ENCODE data around the gene MCM6. TPM values are rescaled to one million over a fixed set of nuclear protein-coding genes. Genes with fewer than 3 reads are reported as not detected.
"Not testable (repeated sequence)": the region's sequence is repeated elsewhere in the genome, so short reads cannot be mapped to it uniquely, and the experiment has no call there.

MCM6 gene
- total RNA-seq, 6 experiments from 2014 or later: 22.5 to 36.0 (median 33.2) TPM

DNA sequence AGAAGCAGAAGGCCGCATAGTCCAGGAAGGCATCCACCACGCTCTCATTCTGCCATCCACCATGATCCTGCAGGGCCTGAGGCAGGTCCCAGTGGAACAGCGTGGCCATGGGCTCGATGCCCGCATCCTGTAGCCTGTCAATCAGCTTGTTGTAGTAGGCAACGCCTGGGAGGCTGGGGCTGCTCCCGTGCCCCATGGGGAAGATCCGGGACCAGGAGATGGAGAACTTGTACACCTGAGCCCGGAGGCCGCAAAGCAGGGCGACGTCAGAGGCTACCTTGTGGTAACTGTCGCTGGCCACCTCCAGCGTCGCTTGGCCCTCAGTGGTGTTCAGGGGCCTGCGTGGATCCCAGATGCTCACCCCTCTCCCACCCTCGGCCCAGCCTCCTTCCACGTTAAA lies 58.8 kb downstream of the MCM6 start:
- Mint-ChIP-seq H3K36me3 (ENCODE audit: low read depth) (0 out of 2 replicates have a peak, but pooled peaks cover 3% of the 10 kb centered on the region), H3K4me3 (no peak overlapping the region)

DNA sequence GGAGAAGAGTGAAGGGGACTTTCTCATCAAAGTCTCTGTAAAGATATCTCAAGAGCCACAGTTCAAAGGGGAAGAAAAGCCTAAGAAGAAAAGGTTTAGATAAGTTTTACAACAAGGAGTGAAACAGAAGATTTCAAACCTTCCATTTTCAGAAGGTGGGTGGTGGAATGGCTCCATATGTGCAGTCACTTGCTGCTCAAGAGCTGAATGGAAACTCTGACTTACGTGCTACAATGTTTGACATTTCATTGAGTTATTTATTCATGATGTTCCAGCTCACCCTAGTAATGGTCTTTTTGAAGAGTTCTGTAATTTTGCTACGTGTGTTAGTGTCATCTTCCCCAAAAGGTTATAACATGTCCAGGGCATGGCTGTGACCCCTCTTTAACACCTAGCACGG lies 61.0 kb downstream of the MCM6 start:
- H3K36me3 Mint-ChIP-seq (ENCODE audit: low read depth): 0 out of 2 replicates have a peak, but pooled peaks cover 3% of the 10 kb centered on the region
- H3K27ac Mint-ChIP-seq: no peak overlapping the region
- H3K9me3 Mint-ChIP-seq: no peaks in the 10 kb centered on the region
- TF ChIP-seq, protein P1, sequence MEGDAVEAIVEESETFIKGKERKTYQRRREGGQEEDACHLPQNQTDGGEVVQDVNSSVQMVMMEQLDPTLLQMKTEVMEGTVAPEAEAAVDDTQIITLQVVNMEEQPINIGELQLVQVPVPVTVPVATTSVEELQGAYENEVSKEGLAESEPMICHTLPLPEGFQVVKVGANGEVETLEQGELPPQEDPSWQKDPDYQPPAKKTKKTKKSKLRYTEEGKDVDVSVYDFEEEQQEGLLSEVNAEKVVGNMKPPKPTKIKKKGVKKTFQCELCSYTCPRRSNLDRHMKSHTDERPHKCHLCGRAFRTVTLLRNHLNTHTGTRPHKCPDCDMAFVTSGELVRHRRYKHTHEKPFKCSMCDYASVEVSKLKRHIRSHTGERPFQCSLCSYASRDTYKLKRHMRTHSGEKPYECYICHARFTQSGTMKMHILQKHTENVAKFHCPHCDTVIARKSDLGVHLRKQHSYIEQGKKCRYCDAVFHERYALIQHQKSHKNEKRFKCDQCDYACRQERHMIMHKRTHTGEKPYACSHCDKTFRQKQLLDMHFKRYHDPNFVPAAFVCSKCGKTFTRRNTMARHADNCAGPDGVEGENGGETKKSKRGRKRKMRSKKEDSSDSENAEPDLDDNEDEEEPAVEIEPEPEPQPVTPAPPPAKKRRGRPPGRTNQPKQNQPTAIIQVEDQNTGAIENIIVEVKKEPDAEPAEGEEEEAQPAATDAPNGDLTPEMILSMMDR (IDR thresholded peaks at IDR 0.05): no peak
- H3K4me3 Mint-ChIP-seq: no peak overlapping the region
- H3K4me1 Mint-ChIP-seq (ENCODE audit: low read depth): peaks cover 20% of the 10 kb centered on the region
- peaks cover 4% of the 10 kb centered on the region for H3K27me3 Mint-ChIP-seq (ENCODE audit: insufficient read depth)
- no peak for DNase-seq

More for the DNA sequence above, 58.8 kb downstream of the MCM6 start:
- no peak for DNase-seq
- H3K27ac Mint-ChIP-seq: no peak overlapping the region
- peaks cover 24% of the 10 kb centered on the region for H3K4me1 Mint-ChIP-seq (ENCODE audit: low read depth)
- H3K9me3 Mint-ChIP-seq: no peaks in the 10 kb centered on the region
- H3K27me3 Mint-ChIP-seq (ENCODE audit: insufficient read depth): peaks cover 4% of the 10 kb centered on the region
- TF ChIP-seq, protein P1 (IDR thresholded peaks at IDR 0.05): no peak

DNA sequence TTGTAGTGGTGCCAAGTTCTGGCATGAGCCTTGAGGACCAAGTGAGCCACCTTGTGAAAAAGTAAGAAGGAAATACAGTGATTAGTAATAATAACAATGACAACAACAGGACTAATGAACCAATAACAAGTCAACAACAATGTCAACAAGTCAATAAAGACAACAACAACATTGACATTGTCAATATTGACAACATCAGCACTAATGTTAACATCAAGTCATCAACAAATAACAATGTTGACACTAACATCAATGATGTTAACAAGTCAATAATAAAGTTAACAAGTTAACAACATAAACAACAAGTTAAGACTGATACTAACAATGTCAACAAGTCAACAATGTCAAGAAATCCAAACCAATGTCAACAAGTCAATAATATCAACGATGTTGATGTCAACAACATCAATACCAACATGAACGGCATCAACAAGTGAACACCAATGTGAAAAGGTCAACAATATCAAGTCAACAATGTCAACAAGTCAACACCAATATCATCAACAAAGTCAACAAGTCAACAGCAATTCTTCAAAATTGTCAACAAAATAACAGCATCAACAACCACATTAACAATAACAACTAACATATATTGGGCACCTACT lies 63.2 kb downstream of the MCM6 start:
- H3K9me3 Mint-ChIP-seq: no peaks in the 10 kb centered on the region
- TF ChIP-seq, protein P1 (IDR thresholded peaks at IDR 0.05): no peak
- H3K27me3 Mint-ChIP-seq (ENCODE audit: insufficient read depth): peaks cover 6% of the 10 kb centered on the region
- no peak for DNase-seq
- 0 out of 2 replicates have a peak, but pooled peaks cover 3% of the 10 kb centered on the region for H3K36me3 Mint-ChIP-seq (ENCODE audit: low read depth)
- no peak overlapping the region for H3K27ac Mint-ChIP-seq
- H3K4me3 Mint-ChIP-seq: no peak overlapping the region
- H3K4me1 Mint-ChIP-seq (ENCODE audit: low read depth): peaks cover 4% of the 10 kb centered on the region; the same call in 1 of the 2 replicates

DNA sequence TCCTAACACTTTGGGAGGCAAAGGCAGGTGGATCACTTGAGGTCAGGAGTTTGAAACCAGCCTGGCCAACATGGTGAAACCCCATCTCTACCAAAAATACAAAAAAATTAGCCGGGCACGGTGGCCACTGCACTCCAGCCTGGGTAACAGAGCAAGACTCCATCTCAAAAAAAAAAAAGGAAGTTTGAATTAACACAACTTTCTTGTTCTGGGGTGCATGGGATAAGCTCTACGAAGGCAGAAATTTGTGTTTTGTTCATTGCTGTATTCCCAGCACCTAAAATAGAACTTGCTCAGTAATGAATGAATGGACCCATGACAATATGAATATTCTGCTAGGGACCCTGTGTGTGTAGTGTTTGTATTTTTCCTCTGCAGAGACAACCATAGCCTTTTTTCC lies 68.4 kb downstream of the MCM6 start:
- not testable (repeated sequence) for H3K9me3 Mint-ChIP-seq; H3K36me3 Mint-ChIP-seq (ENCODE audit: low read depth); DNase-seq; H3K4me3 Mint-ChIP-seq; H3K27me3 Mint-ChIP-seq (ENCODE audit: insufficient read depth); H3K4me1 Mint-ChIP-seq (ENCODE audit: low read depth); H3K27ac Mint-ChIP-seq

DNA sequence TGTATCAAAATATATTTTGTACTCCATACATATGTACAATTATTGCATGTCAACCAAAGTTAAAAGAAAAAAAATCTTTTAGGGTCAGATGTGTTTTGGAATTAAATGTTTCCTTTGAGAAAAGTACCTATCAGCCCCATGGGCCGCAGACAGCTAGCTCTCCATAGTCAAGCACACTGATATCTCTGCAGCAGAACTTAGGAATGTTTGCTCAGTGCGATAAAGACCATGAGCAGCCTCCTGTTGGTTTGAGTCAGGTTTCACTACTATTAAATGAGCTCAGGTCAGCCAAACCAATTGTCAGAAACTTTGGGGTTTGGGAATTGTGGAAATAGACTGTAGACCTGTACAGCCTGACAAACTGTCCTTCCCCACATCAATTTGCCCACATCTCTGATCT lies 73.0 kb downstream of the MCM6 start:
- TF ChIP-seq, protein P1 (IDR thresholded peaks at IDR 0.05): no peak
- Mint-ChIP-seq H3K27me3 (ENCODE audit: insufficient read depth) (no peaks in the 10 kb centered on the region; the same call in 1 of the 2 replicates), H3K4me3 (no peak overlapping the region), H3K9me3 (peaks cover 17% of the 10 kb centered on the region), H3K4me1 (ENCODE audit: low read depth) (no peaks in the 10 kb centered on the region), H3K36me3 (ENCODE audit: low read depth) (peaks cover 9% of the 10 kb centered on the region; the same call in 1 of the 2 replicates), H3K27ac (no peak overlapping the region)
- no peak for DNase-seq

DNA sequence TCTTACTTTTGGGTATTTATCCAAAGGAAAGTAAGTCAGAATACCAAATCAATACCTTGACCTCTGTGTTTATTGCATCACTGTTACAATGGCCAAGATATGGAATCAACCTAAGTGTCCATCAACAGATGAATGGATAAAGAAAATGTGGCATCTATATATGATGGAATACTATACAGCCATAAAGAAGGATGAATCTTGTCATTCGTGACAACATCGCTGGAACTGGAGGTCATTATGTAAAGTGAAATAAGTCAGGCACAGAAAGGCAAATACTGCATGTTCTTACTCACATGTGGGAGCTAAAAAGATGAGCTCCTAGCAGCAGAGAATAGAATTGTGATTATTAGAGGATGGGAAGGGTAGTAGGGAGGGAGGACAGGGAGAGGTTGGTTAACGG lies 73.9 kb downstream of the MCM6 start:
- TF ChIP-seq, protein P1 (IDR thresholded peaks at IDR 0.05): no peak
- DNase-seq: no peak
- no peak overlapping the region for H3K4me3 Mint-ChIP-seq
- H3K27me3 Mint-ChIP-seq (ENCODE audit: insufficient read depth): peaks cover 1% of the 10 kb centered on the region; the same call in 1 of the 2 replicates
- H3K36me3 Mint-ChIP-seq (ENCODE audit: low read depth): peaks cover 9% of the 10 kb centered on the region; the same call in 1 of the 2 replicates
- peaks cover 17% of the 10 kb centered on the region for H3K9me3 Mint-ChIP-seq
- peaks cover 9% of the 10 kb centered on the region for H3K4me1 Mint-ChIP-seq (ENCODE audit: low read depth)
- no peak overlapping the region for H3K27ac Mint-ChIP-seq
